Prostate gland (tissue), 2 donors: ENCODE data around the gene CORO1C. TPM values are rescaled to one million over a fixed set of nuclear protein-coding genes. Genes with fewer than 3 reads are reported as not detected.

Source experiments
- DNase-seq: peaks from one replicate; pipeline ENCODE4 v3.0.0-alpha.2; 2019; ENCODE audit warnings: low spot score
- H3K27ac ChIP-seq, 2 donors: fragments of 200-600 bp; sonication (generic); 2 replicates each; pipeline ENCODE4 v1.5.1; 2017 to 2019
- H3K27me3 ChIP-seq: fragments of 200-600 bp; sonication (generic); replicated peaks from 2 replicates; pipeline ENCODE4 v1.5.1; 2019; ENCODE audit not compliant: insufficient read depth
- H3K36me3 ChIP-seq, 2 donors: fragments of 200-600 bp; sonication (generic); 1 replicate in 1 of 2; 2 replicates in 1 of 2; pipeline versions ENCODE4 v1.5.1 to v1.8.1; 2017 to 2019
- H3K4me1 ChIP-seq: fragments of 200-600 bp; sonication (generic); replicated peaks from 2 replicates; pipeline ENCODE4 v1.5.1; 2019
- H3K4me3 ChIP-seq, 2 donors: fragments of 200-600 bp; sonication (generic); 2 replicates each; pipeline ENCODE4 v1.5.1; 2017 to 2019
- H3K9me3 ChIP-seq: fragments of 200-600 bp; sonication (generic); 2 replicates; pipeline ENCODE4 v1.5.1; 2017
- CTCF ChIP-seq, 4 experiments: fragments of 200-600 bp in 2 of 4; fragments of 450-650 bp in 2 of 4; sonication (generic) in 2 of 4; IDR thresholded peaks; 1 replicate in 3 of 4; 2 replicates in 1 of 4; pipeline ENCODE4 v1.5.1; 2016 to 2019; ENCODE audit warnings: antibody characterized with exemption in 4 of 4, mild to moderate bottlenecking in 2 of 4, moderate library complexity in 2 of 4
- POLR2A ChIP-seq: fragments of 450-650 bp; IDR thresholded peaks from one replicate; pipeline ENCODE4 v1.6.1; 2016; ENCODE audit warnings: antibody characterized with exemption, mild to moderate bottlenecking
- POLR2AphosphoS5 ChIP-seq: sonication (generic); formaldehyde crosslinking; IDR thresholded peaks from one replicate; pipeline ENCODE4 v1.6.1; 2017; ENCODE audit warnings: antibody characterized with exemption
- WGBS: methylation state at CpG from one replicate; pipeline ENCODE4 v1.1.5; 2018; 5-methylcytosine and 5-hydroxymethylcytosine counted together
- intact Hi-C: fragments of 100-400 bp; cut with DNase I; formaldehyde crosslinking; loops from one replicate; pipeline ENCODE4 v1.14.2; 2022
- total RNA-seq, 2 donors: library from RNA; depleted of rRNA; stranded (reverse); fragments of >200 nt; gene quantifications; one replicate each; pipeline ENCODE4 v1.1.0, GENCODE V29; 2016

CORO1C gene
- total RNA-seq, 2 donors from 2014 or later: 34.9 to 105 TPM

GRCh38 chr12:108637222-108637971 lies 93.9 kb downstream of the CORO1C start:
- no peaks in the 10 kb centered on the region for H3K27me3 ChIP-seq
- H3K36me3 ChIP-seq: no peaks in the 10 kb centered on the region
- no peak overlapping the region for H3K4me3 ChIP-seq
- intact Hi-C loops: no loop called here
- TF ChIP-seq CTCF (IDR thresholded peaks at IDR 0.05): no peak
- no peak for TF ChIP-seq POLR2A
- TF ChIP-seq POLR2AphosphoS5: no peak
- no peak overlapping the region for H3K27ac ChIP-seq
- no peaks in the 10 kb centered on the region for H3K9me3 ChIP-seq
- no peak for DNase-seq
- 55% methylated on average over 7 of the region's 7 CpGs for WGBS
- no peaks in the 10 kb centered on the region for H3K4me1 ChIP-seq

- no peak for DNase-seq
- Histone ChIP-seq H3K27me3 (no peaks in the 10 kb centered on the region), H3K9me3 (no peaks in the 10 kb centered on the region), H3K27ac (no peak overlapping the region), H3K4me3 (no peak overlapping the region), H3K4me1 (no peaks in the 10 kb centered on the region), H3K36me3 (no peaks in the 10 kb centered on the region)
- 74% methylated on average over 6 of the region's 6 CpGs for WGBS
- intact Hi-C loops: no loop called here
- TF ChIP-seq CTCF (IDR thresholded peaks at IDR 0.05) (no peak), POLR2AphosphoS5 (no peak), POLR2A (no peak)
Observed at GRCh38 chr12:108635997-108636808, 95.1 kb downstream of the CORO1C start.

- no peak for DNase-seq
- WGBS: 34% methylated on average over 15 of the region's 15 CpGs
Observed at GRCh38 chr12:108635201-108635996, 95.9 kb downstream of the CORO1C start.

GRCh38 chr12:108634341-108634751 lies 97.0 kb downstream of the CORO1C start:
- no peak for DNase-seq
- TF ChIP-seq POLR2AphosphoS5: no peak
- no peak for TF ChIP-seq POLR2A
- TF ChIP-seq CTCF (IDR thresholded peaks at IDR 0.05): no peak
- Histone ChIP-seq H3K4me3 (no peak overlapping the region), H3K9me3 (no peaks in the 10 kb centered on the region), H3K4me1 (no peaks in the 10 kb centered on the region), H3K27me3 (no peaks in the 10 kb centered on the region), H3K27ac (no peak overlapping the region), H3K36me3 (no peaks in the 10 kb centered on the region)
- WGBS: 81% methylated on average over 4 of the region's 4 CpGs
- intact Hi-C loops: no loop called here

More at GRCh38 chr12:108635201-108635996, 95.9 kb downstream of the CORO1C start:
- H3K27me3 ChIP-seq: no peaks in the 10 kb centered on the region
- H3K36me3 ChIP-seq: no peaks in the 10 kb centered on the region
- H3K4me3 ChIP-seq: no peak overlapping the region
- no peaks in the 10 kb centered on the region for H3K4me1 ChIP-seq
- intact Hi-C loops: no loop called here
- H3K9me3 ChIP-seq: no peaks in the 10 kb centered on the region
- no peak overlapping the region for H3K27ac ChIP-seq
- TF ChIP-seq POLR2A: no peak
- TF ChIP-seq CTCF (IDR thresholded peaks at IDR 0.05): no peak
- TF ChIP-seq POLR2AphosphoS5: no peak
